ENCODE measurements around the gene NIN.

Gene NIN

GRCh38 chr14:50786751-50787464 is 44.1 kb downstream of the NIN start:
- no peak for DNase-seq

GRCh38 chr14:50785457-50786063 is 45.4 kb downstream of the NIN start:
- DNase-seq, result no peak

GRCh38 chr14:50784683-50785456 is 46.1 kb downstream of the NIN start:
- no peak for DNase-seq

- no peak for DNase-seq
Measured at GRCh38 chr14:50783563-50783962, 47.4 kb downstream of the NIN start.

GRCh38 chr14:50780393-50780792 is 50.6 kb downstream of the NIN start:
- no peak for DNase-seq

- DNase-seq, result no peak
Measured at GRCh38 chr14:50778721-50779483, 52.1 kb downstream of the NIN start.

GRCh38 chr14:50776522-50776921 is 54.4 kb downstream of the NIN start:
- DNase-seq, result no peak

GRCh38 chr14:50775357-50775756 is 55.6 kb downstream of the NIN start:
- DNase-seq, result peak; percentile 91

GRCh38 chr14:50774542-50775267 is 56.3 kb downstream of the NIN start:
- no peak for DNase-seq

- no peak for DNase-seq
Measured at GRCh38 chr14:50773632-50774541, 57.1 kb downstream of the NIN start.

GRCh38 chr14:50772412-50772811 is 58.5 kb downstream of the NIN start:
- DNase-seq, result no peak

GRCh38 chr14:50770586-50770985 is 60.4 kb downstream of the NIN start:
- no peak for DNase-seq

GRCh38 chr14:50769863-50770500 is 61.0 kb downstream of the NIN start:
- DNase-seq, result no peak

GRCh38 chr14:50768680-50769079 is 62.3 kb downstream of the NIN start:
- DNase-seq, result no peak

GRCh38 chr14:50766338-50766886 is 64.5 kb downstream of the NIN start:
- peak; percentile 60 for DNase-seq

- DNase-seq, result no peak
Measured at GRCh38 chr14:50763382-50764007, 67.5 kb downstream of the NIN start.

GRCh38 chr14:50762931-50763300 is 68.0 kb downstream of the NIN start:
- no peak for DNase-seq

GRCh38 chr14:50762001-50762930 is 68.7 kb downstream of the NIN start:
- peak; percentile 19 for DNase-seq
